ENCODE measurements around the gene PIEZO2.
"Not testable (repeated sequence)": the region's sequence is repeated elsewhere in the genome, so short reads cannot be mapped to it uniquely, and the experiment has no call there.

PIEZO2 gene

DNA sequence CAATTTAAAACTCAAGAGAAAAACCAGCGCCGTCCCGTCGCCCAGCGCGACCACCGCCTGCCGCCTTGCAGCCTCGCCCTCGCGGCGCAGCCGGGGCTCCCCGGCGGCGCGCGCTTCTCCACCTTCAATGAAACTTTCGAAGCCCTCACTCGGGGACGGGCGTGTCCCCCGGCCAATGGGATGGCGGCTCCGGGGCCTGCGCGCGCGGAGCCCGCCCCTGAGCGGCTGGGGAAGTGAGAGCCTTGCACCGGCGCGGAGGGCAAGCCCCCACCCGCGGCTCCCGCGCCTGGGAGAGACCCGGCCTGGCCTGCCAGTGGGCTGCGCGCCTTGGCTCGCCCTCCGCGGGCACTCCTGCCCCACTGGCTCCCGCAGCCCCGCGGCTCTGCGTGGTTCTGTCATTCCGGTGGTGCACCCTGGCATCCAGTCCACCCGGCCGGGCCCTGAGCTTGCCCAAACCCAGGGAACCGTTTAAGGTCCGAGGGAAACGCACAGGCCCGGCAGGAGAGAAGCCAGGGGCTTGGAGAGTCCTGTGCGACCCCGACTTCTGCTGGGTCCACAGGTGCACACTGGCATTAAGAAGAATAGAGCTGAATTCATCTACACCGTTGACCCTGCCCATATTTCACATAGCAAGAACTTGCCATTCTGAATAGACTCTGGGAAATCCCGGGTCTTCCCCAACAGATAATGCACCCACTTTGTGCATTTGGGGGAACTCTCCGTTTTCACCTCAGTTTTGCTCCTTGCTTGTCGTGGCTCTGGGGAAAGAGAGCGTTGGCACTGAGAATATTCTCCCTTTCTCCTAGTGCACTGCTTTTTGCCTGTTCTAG, at the start of gene PIEZO2:
TSS of gene PIEZO2 (minus strand) at position 129 of the 830 bp plus-strand sequence. CDS start 981 bp downstream, outside the sequence.
- DNase-seq (ENCODE audit: low read depth in 1 of 2, low spot score in 1 of 2), result no peak

DNA sequence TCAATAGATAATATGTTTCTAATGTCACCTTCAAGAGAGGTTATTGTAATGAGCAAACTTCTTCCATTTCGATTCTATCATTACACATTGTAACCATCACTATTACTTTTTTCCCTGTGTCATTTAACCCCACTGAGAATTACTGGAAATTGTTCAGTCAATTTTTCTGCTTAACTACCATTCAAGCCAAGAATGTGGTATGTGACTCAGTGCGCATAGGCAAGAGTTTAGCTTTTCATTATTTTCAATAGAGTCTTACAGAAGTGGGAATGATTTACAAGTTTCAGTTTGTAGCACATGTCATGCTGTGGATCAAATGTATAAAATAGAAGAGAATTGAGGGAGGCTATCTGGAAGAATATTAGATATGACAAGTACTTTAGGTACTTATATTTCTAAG, 34.3 kb upstream of the PIEZO2 start:
- DNase-seq (ENCODE audit: low read depth in 1 of 2, low spot score in 1 of 2), result no peak

DNA sequence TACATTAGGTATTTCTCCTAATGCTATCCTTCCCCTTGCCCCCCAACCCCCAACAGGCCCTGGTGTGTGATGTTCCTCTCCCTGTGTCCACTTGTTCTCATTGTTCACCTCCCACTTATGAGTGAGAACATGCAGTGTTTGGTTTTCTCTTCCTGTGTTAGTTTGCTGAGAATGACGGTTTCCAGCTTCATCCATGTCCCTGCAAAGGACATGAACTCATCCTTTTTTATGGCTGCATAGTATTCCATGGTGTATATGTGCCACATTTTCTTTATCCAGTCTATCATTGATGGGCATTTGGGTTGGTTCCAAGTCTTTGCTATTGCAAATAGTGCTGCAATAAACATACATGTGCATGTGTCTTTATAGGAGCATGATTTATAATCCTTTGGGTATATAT, 32.3 kb upstream of the PIEZO2 start:
- not testable (repeated sequence) for DNase-seq (ENCODE audit: low read depth in 1 of 2, low spot score in 1 of 2)

DNA sequence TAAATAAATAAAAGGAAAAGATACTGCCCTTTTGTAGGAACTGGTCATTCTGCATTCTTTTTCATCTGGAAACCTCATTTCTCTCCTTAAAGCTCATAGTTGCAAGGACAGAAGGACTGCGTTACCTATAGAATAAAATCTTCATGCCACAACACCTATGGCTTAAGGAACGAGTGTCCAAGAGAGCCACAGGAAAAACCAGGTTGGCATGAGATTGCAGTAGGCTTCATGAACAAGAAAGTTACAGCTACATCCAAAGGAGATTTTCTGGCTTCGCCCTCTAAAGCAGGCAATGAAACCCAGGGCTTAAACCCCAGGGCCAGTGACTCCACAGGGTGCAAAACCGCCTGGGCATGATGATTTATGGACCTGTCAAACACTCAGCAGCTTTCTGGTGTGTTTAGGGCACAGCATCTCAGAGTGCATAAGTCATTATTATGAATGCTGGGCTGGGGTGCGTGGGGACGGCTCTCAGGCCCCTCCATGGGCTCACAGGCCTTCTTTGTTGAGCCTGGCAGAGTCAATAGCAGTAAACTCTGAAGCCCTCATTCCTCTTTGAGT, 30.7 kb upstream of the PIEZO2 start:
- DNase-seq (ENCODE audit: low read depth in 1 of 2, low spot score in 1 of 2), result no peak

DNA sequence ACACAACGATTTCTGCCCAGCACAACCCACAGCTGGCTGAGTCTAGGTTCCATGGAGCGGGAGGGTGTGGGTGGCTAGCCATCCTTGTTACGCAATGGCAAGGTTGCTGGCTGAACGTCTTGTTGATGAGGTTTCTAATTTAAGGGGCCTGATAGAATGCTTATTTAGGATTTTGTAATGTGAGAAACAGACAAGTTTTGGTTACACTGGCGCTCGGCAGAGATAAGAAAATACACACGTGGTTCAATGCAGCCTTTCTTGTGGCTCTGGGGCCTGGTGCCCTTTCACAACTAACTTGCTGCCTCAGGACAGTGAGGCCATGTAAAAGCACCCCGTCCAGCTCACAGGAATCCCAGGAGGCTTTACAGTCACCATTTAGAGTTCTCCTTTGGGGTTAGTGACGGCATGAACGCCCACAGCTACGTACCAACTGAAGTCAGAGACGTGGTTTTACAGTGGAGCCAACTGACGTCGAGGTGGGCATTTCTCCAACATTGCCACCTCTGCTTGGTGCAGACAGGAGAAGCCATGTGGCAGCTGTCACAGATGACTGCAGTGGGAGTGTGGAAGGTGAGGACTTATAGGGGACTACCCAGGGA, 29.7 kb upstream of the PIEZO2 start:
- no peak for DNase-seq (ENCODE audit: low read depth in 1 of 2, low spot score in 1 of 2)

DNA sequence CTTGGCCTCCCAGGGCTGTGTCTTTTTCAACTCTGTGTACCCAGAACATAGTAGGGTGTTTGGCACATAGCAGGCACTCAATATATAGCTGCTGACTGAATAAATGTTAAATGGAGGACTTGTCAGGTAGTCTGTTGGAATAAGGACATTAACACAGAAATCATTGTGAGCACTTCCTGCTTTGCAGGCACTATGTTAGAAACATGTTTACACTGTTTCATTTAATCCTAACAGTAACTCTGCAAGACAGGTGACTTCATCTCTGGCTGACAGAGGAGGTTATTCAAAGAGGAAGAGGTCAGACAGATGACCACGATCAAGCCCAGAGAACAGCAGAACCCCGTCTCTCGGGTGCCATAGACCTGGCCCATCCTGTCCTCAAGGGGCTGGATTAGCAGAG, 28.0 kb upstream of the PIEZO2 start:
- DNase-seq (ENCODE audit: low read depth in 1 of 2, low spot score in 1 of 2), result no peak

DNA sequence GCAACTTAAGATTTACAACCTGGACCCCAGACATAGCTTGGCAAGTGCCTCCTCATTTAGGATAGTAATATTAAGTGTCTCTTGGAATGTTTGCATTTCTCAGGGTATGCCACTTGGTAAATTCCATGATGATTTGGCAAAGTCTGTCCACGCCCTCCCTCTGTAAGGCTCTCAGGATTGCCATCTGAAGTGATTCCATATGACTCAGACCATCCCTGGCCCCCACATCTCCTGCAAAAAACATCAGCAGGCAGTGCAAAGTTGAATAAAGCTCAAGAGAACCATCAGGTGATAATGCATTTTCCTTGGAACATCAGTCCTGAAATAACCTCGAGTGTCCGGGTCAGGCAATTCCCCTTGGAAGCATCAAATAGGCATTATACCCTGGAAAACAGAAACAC, 27.1 kb upstream of the PIEZO2 start:
- DNase-seq (ENCODE audit: low read depth in 1 of 2, low spot score in 1 of 2), result no peak

DNA sequence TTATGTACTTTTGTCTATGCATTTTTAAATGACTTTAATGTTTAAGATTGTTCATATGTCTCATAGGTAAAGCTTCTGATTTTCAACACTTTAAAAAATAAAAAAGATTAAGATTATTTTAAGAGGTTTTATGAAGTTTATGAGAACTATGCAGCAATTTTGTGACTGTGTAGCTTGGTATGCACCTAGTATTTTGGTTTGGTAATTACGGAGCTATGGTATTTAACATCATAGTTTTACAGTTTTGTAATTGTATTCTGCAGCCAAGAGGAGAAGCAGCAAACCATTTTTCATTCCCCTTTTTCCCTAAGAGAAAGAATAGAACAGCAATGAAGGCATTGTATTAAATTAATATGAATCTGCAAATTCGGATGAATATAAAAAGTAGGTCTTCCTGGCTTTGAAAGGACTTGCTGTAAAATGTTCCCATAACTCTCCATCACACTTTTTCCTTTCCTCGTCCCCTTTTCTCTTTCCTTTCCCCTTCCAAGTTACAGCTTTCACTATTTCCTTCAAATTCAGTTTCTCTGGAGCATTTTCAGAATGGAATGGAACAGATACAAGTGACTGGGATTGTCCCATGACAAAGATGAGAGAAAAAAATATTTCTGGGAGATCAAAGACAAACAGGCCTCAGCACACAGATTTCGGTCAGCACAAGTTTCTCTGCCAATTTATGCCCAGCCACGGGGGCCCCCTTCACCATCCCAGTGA, 26.1 kb upstream of the PIEZO2 start:
- no peak for DNase-seq (ENCODE audit: low read depth in 1 of 2, low spot score in 1 of 2)

DNA sequence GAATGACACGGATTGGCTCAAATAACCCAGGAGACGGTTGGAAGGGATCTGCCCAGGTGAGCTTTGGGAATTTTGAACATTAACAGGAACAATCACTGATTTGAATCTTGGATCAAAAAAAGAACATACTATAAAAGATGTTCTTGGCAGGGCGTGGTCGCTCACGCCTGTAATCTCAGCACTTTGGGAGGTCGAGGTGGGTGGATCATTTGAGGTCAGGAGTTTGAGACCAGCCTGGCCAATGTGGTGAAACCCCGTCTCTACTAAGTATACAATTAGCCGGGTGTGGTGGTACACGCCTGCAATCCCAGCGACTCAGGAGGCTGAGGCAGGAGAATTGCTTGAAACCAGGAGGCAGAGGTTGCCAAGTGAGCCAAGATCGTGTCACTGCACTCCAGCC, 24.8 kb upstream of the PIEZO2 start:
- DNase-seq (ENCODE audit: low read depth in 1 of 2, low spot score in 1 of 2), result not testable (repeated sequence)

DNA sequence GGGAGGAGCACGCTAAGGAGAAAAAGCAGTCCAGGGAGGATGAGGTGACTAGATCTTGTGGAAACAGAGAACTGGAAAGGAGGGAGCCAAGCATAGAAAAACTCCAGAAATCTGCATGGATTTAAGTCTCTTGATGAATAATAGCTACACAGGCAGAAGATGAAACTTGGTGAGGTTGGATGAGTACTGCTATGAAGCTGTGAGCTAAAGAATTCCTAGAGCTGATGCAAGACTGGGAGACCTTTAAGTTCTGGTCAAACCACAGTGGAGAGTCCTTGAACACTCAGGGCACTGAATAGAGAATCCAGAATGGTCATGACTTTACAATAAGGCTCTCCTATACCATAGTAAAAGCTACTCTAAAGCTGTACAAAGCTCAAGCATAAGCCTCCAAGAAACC, 18.4 kb upstream of the PIEZO2 start:
- no peak for DNase-seq (ENCODE audit: low read depth in 1 of 2, low spot score in 1 of 2)

DNA sequence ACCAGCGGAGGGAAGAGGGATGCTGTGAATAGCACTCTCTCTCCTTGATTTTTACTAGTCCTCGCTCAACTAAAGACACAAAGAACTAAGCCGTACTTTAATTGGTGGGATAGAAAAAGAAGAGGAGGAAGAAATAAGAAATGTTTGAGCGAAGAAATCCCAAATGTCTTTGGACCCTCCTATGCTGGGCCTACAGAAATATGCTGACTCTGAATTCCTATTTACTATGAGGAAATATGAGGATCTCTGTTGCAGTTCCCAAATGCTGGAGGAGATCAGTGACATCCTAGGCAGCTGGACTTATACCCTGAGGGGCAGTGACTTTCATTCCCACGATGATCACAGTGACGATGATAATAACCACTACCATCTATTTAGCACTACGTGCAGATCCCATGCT, 16.6 kb upstream of the PIEZO2 start:
- DNase-seq (ENCODE audit: low read depth in 1 of 2, low spot score in 1 of 2), result no peak

DNA sequence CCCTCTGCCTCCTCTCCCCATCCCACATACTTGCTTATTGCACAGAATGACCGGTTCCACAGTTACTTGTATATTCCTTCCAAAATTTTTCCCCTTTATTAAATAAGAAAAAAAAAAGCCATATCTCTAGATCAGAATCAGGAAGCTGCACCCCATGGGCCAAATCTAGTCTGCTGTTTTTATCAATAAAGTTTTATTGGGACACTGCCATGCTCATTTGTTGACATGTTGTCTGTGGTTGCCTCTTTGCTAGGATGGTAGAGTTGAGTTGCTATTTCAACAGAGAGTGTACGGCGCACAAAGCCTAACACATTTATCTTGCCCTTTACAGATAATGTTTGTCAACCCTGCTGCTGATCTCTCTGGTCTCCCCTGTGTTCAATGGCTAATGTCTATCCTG, 15.8 kb upstream of the PIEZO2 start:
- DNase-seq (ENCODE audit: low read depth in 1 of 2, low spot score in 1 of 2), result no peak

DNA sequence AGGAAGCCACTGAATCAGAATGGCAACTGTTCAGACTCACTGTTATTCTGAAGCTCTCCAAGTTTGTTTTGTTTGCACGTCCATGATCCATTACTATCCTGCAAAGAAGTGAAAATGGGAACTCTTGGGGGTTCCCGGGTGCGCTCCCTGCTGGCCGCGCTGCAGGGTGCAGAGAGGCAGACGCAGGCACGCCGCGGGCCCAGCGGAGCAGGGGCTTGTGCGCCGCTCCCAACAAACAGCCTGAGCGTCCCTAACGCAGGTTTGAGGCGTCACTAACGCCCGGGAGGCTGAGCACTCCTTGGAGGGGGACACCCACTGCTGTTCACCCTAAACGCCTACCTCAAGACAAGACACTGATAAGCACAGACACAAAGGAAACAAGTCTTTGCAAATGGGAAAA, 14.3 kb upstream of the PIEZO2 start:
- DNase-seq (ENCODE audit: low read depth in 1 of 2, low spot score in 1 of 2), result no peak

DNA sequence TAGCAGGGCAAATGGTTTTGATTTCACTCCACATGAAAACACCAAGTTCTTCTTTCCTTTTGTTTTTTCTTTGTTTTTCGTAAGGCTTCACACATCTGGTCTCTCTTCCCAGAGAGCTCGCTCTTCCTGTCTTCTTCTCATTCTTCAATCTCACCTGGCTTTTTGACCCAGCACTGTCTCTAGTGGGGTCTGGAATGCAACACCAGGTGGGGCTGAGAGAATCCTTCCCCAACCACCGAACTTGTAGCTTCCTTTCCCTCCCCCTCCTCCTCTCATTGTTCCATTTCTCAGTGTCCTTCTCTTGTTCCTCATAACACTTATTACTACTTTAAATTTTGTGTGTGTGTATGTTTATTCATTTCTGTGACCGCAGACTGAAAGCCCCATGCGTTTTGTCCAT, 13.5 kb upstream of the PIEZO2 start:
- no peak for DNase-seq (ENCODE audit: low read depth in 1 of 2, low spot score in 1 of 2)

DNA sequence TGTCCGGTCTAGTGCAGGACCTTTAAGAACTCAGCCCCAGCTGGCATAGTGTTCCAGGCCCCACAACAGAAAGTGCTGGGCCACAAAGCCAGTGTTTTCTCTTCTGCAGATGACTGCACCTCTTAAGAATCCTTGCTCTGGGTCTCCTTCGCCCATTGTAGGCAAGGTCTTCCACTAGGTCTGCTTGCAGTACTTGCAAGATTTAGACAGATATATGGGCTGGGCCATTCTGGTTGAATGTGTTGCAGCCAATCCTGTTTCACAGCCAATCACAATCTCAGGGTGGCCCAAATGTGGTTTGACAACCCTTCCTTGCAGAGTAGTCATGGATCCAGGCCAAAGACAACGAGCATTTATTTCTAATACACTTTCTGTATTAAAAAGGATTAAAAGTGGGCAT, 13.1 kb upstream of the PIEZO2 start:
- DNase-seq (ENCODE audit: low read depth in 1 of 2, low spot score in 1 of 2), result no peak

DNA sequence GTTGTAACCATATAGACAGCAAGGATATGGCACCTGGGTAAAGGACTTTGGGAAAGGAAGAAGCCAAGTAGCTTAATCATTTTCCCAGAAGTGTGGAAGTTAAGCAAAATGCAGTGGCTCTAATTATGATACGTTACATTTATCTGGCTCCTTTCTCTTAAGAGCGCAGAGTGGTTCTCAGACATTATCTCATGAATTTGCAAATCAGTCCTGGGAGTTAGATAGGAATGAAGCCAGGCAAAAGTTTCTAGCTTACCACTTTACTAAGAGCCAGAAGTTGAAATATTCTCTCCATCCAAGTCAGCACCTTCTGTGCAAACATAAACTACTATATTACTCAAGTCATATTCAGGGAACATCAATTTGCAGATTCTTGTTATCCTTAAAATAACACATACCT, 10.9 kb upstream of the PIEZO2 start:
- DNase-seq (ENCODE audit: low read depth in 1 of 2, low spot score in 1 of 2), result no peak

DNA sequence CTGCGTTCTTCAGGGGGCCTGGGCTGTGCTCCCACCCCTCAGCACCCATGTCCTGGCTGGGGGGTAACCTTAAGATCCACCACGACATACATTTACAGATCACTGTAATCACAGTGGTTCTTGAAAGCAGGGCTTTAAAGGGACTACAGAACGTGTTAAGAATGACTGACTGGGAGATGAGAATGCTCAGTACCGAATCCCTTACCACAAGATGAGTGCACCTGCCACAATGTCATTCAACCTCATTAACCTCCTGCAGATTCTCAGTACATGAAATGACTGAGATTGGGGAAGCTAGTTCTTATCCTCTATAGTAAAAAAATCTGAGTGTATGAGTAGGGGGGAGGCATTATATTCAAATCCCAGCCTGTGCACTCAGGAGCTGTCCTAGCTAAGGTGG, 10.5 kb upstream of the PIEZO2 start:
- no peak for DNase-seq (ENCODE audit: low read depth in 1 of 2, low spot score in 1 of 2)

DNA sequence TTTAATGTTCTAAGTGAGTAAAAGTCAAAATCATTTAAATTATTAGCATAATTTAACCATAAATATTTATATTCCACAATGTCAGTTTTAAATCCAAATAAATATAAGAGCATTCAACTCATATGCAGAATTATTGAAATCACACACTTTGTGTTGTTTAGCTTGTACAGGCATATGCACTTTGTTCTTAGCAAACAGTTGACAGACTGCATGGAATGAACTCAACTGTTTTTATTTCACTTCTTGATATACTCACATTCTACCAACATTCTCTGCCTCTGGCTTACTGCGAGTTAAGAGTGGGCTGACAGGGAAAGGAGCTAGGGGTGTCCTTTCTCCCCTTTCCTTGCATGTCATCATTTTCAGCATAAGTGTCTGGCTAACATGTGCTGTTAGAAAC, 7.6 kb upstream of the PIEZO2 start:
- DNase-seq (ENCODE audit: low read depth in 1 of 2, low spot score in 1 of 2), result no peak

DNA sequence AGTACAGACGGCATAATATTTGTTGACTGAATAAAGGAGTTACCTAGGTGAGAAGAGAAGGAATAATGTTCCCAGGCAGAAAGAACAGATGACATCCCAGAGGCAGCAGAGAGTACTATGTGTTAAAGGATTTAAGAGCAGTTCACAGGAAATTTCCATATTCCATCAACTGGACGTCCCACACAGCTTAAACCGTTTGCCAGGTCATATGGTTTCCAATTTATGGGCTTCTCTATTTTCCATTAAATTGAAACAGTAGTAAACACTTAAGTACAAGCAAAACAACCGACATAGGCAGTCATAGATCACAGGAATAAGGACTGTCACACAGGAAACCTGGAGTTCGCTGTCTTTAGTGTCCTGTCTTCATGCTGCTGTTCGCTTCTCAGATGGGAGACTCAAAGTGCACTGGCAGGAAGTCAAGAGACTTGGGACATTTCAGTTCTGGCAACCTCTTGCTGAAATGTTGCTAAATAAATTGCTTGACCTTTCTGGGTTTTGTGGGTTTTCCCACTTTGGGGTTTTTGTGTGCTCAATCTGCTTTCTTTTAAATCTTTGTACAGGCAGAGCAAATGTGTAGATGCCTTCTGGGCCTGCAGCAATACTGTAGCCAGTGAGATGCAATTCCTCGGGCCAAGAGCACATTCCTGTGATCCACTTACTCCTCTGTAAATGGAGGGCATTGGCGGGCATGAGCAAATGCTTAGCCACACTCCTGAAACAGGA, 5.8 kb upstream of the PIEZO2 start:
- DNase-seq (ENCODE audit: low read depth in 1 of 2, low spot score in 1 of 2), result no peak

DNA sequence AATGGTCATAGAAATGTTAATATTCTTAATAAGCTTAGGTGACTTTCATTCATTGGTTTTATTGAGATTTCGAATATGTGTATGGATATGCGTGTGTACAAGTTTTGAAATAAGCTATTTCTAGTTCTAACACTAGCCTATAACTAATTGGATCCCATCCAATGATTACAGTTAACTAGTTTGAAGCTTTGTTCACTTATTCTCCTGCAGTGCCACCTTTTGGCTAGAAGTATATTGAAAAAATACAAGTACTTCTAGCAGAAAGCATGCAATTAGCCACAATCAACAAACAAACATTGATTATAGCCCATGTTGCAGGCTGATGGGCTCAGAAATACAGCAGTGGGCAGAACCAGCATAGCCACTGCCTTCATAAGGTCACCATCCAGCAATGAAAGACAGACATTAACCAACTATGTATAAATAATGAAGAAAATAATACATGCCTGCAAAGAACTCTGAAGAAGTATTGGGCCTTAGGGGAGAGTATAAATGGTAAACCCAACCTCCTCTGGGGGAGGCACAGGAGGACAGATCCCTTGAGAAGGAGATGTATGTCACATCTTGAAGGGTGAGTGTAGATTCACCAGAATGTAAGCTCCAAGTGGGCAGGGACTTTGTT, 5.1 kb upstream of the PIEZO2 start:
- DNase-seq (ENCODE audit: low read depth in 1 of 2, low spot score in 1 of 2), result no peak

DNA sequence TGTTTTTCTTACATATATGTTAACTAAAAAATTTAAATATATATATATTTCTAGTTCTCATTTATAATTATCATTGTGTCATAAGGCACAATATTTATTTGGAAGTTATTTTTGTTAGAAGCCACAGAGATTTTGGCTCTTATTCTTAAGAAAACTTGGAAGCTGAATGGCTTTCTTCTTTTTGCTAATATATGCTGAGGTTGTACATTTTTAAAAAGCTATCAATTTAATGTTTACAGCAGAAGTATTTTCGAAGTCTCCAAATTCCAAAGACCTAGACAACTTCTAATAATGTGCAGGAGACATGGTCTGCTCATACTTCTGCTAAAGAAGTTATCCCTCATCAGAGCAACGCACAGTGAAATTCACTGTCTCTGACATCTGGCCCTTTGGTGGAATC, 3.7 kb upstream of the PIEZO2 start:
- no peak for DNase-seq (ENCODE audit: low read depth in 1 of 2, low spot score in 1 of 2)

All from activated T-helper 1 cell treated with anti-CD3 and anti-CD28 coated beads, Interleukin-2, amount 50 U/mL, for 16 hours (primary cell).